Measurements from ENCODE around the gene GUK1. TPM values are rescaled to one million over a fixed set of nuclear protein-coding genes. Genes with fewer than 3 reads are reported as not detected.
A peak's percentile ranks its signal among the peaks of the same experiment; 100 is the strongest.
"Not testable (repeated sequence)": the region's sequence is repeated elsewhere in the genome, so short reads cannot be mapped to it uniquely, and the experiment has no call there.

The GUK1 gene
- total RNA-seq, 1 donor from 2014 or later: 127 TPM

- no peak for DNase-seq (ENCODE audit: low read depth)
Measured at GRCh38 chr1:228162286-228163006, 22.4 kb downstream of the GUK1 start.

DNA sequence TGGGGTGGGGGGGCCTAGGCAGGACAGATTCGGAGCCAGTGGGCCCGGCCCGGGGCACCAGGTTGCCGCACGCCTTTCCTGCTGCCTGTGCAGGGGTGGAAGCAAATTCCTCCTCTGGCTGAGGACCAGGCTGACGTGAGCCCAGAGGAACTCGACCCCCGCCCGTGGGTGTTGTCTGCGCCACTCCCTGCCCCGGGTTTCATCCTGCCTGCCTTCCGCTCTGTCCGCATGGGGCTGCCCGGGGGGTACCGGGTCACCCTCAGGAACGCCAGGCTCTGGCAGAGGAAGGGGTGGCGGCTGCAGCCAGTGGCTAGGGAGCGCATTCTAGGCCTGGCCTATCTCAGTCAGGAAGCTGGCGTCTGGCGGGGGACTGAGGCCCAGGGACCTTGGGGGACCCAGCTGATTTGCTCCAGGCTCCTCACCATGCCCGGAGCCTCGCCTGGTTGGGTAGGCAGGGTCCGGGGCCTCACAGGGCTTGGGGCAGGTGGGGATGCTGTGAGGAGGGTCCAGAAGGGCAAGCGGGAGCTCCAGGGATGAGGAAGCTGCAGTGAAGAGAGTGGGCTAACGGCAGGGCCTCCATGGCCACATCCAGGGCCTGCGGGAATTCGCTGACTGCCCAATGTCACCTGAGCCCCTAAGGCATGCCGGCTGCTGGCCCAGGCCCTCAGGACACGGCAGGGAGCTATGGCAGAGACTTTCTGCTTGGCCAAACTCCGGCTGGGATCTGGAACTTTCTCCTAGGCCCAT, 23.1 kb downstream of the GUK1 start:
- no peak for DNase-seq (ENCODE audit: low read depth)

- no peak for DNase-seq (ENCODE audit: low read depth)
Measured at GRCh38 chr1:228163776-228164519, 23.9 kb downstream of the GUK1 start.

- no peak for DNase-seq (ENCODE audit: low read depth)
Measured at GRCh38 chr1:228164561-228165371, 24.7 kb downstream of the GUK1 start.

DNA sequence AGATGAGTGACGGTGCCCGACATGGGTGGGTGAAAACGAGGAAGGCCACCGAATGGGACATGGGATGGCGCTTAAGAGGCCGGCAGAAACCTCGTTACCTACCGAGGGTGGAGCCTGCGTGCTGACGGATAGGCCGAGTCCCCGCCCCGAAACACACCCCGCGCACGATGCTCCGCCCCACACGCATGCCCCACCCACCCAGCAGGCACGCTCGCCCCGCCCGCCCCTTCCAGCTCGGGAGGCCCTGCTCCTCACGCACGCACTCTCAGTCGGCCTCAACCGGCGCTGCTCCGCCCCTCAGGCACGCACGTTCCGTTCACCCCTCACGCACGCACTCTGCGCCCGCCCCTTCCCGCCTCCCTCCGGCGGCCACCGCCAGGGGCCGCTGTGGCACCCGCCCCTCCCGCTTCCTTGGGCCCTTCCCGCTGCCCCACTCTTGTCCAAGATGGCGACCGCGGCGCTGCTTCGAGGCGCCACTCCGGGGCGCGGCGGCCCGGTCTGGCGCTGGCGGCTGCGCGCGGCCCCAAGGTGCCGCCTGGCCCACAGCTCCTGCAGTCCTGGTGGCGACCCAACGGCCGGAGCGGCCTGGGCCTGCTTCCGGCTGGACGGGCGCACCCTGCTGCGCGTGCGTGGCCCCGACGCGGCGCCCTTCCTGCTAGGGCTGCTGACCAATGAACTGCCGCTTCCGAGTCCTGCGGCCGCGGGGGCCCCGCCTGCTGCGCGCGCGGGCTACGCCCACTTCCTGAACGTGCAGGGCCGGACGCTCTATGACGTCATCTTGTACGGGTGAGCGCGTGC, 25.5 kb downstream of the GUK1 start, which contains the start of gene IBA57:
Gene IBA57 (plus strand): TSS at position 433 of the 798 bp plus-strand sequence. CDS start 13 bp downstream, at position 446.
- peak; percentile 91 for DNase-seq (ENCODE audit: low read depth)

GRCh38 chr1:228166170-228166936, 26.3 kb downstream of the GUK1 start:
- peak; percentile 58 for DNase-seq (ENCODE audit: low read depth)

DNA sequence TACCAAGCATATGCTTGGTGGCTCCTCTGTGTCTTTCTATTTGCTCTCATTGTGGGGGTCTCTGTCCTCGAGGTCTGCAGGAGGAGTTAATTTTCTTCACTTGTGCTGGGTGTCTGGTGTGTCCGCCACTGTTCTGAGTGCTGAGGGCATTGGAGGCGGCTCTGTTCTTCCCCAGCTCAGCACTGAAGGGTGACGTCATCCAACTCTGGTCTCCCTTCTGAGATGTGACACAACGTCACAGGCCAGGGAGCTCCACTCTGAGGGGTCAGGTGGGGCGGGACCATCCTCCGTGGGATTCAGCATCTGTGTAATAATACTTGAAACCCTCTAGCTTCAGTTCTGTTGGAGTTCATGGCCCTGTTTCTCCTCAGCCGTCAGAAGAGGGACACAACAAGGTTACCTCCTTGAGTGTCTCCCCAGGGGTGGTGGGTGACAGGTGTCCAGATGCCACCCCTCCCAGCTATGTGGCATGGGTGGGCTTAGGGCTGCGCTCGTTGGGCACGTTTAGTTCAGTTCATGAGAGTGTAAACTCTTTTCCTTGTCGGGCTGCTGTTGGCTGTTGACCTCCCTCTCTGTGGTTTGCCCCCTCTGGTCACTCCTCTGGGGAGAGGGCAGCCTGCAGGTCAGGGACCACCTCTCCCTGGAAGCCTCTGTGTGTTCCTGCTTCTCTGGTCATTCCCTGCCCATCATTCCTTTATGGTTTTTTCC, 28.6 kb downstream of the GUK1 start:
- DNase-seq (ENCODE audit: low read depth): no peak

GRCh38 chr1:228169345-228169744, 29.3 kb downstream of the GUK1 start:
- DNase-seq (ENCODE audit: low read depth): no peak

GRCh38 chr1:228170666-228171065, 30.6 kb downstream of the GUK1 start:
- no peak for DNase-seq (ENCODE audit: low read depth)

GRCh38 chr1:228171221-228171891, 31.3 kb downstream of the GUK1 start:
- DNase-seq (ENCODE audit: low read depth): no peak

GRCh38 chr1:228172591-228173527, 32.8 kb downstream of the GUK1 start:
- no peak for DNase-seq (ENCODE audit: low read depth)

- not testable (repeated sequence) for DNase-seq (ENCODE audit: low read depth)
Measured at GRCh38 chr1:228173528-228174481, 33.7 kb downstream of the GUK1 start.

- no peak for DNase-seq (ENCODE audit: low read depth)
Measured at GRCh38 chr1:228174482-228175315, 34.6 kb downstream of the GUK1 start.

DNA sequence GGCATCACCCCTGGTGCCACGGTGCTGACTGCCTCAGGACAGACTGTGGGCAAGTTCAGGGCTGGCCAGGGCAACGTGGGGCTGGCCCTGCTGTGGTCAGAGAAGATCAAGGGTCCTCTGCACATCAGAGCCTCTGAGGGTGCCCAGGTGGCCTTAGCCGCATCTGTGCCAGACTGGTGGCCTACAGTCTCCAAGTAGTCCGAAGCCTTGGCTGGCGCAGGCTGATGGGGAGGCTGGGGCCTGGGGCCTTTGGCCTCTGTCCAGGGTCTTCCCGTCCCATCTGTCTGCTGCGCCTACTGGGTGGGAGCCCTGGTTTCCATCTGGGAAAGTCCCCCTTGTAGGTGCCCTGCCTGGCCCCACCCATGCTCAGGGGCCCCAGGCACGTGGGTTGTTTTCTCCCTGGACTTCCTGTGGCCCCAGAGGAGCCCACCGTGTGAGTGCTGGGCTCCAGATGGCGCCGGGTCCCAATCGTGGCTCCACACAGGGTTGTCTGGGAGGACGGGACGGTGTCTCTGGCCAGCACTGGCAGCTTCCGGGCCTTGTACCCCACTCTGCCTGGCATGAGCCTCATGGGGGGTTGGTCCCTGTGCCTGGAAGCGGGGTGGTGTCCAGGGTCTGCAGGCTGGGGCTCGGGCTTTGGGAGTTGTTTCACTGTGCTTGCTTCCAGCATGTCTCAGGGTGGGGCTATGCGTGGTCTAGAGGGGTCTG, 35.4 kb downstream of the GUK1 start:
- no peak for DNase-seq (ENCODE audit: low read depth)

DNA sequence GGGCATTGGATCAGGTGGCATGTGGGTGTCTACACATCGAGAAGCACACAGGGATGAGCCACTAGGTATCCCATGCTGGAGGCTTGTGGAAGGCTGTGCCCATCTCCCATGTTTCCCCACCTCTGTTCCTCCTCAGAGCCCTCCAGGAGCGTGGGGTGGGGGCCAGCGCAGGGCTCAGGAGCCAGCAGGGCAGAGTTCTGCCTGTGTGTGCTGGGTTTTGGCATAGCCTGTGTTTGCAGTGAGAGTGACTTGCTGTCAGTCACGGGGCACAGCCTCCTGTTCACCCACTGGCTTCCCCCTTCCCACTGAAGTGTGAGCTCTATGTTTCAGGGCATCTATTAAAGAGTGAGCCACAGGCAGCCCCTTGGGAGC, 35.9 kb downstream of the GUK1 start:
- no peak for DNase-seq (ENCODE audit: low read depth)

Data from renal cortical epithelial cell (primary cell).